ENCODE results near the gene SLC39A13. TPM values are rescaled to one million over a fixed set of nuclear protein-coding genes. Genes with fewer than 3 reads are reported as not detected.

The SLC39A13 gene
- total and polyA plus RNA-seq, 2 of the 4 experiments (the other 2 are of a cell fraction) = 32.4 to 144 TPM

- peak; percentile 13 for ATAC-seq (ENCODE audit: low read depth)
- H3K27me3 ChIP-seq (ENCODE audit: control insufficient read depth, insufficient read depth, low read length) = no peaks in the 10 kb centered on the region
- peak overlapping the region; percentile 91 for H2AFZ ChIP-seq (replicated peaks; ENCODE audit: low read length, poor library complexity)
- in situ Hi-C loops (cut with MboI; ENCODE audit: low sequenced_read_pairs) = no loop called here
- intact Hi-C loops (cut with micrococcal nuclease) = loop anchor here (1.0 to 5.0 kb wide), 4 partner anchors 35 to 208 kb away; partner anchors contain the start of gene NR1H3
- H4K20me1 ChIP-seq (ENCODE audit: insufficient read depth, low read length) = 0 out of 2 replicates have a peak, but pooled peaks cover 24% of the 10 kb centered on the region
- WGBS, 2 experiments (ENCODE audit: extremely low coverage in 2 of 2, insufficient read length in 1 of 2) = 2% methylated on average over 22 of the region's 50 CpGs; no CpG with 5 or more reads in 1 of the 2 experiments
- dilution Hi-C loops (cut with HindIII; ENCODE audit: low sequenced_read_pairs, unreplicated experiment) = no loop called here
- peak overlapping the region; percentile 98 for H4K91ac ChIP-seq (ENCODE audit: insufficient read depth, low read depth, low read length)
- peak overlapping the region; percentile 88 for H3K18ac ChIP-seq (ENCODE audit: low read depth, low read length)
- TSS peak; percentile 62 for BruUV-seq (replicated peaks)
- H3K23ac ChIP-seq (ENCODE audit: low read depth, low read length) = peak overlapping the region; percentile 97
- peak overlapping the region; percentile 99 for H2AK5ac ChIP-seq (ENCODE audit: low read depth, low read length)
- peaks cover 0 to 48% of the 10 kb centered on the region in 2 experiments; a peak in 3 of 4 replicates for H3K79me1 ChIP-seq (ENCODE audit: low read depth in 1 of 2, low read length in 2 of 2)
- peak overlapping the region; percentile 93 for H3K56ac ChIP-seq (ENCODE audit: extremely low read depth, insufficient read depth, low read length)
- peak; percentile 87 for DNase-seq
- H4K8ac ChIP-seq (ENCODE audit: low read depth in 2 of 2, low read length in 2 of 2) = peak overlapping the region; percentile 94 to 95
- H3K4me3 ChIP-seq (ENCODE audit: insufficient read depth, low read depth, low read length) = peak overlapping the region; percentile 82
- peak overlapping the region; percentile 89 for H2BK120ac ChIP-seq (ENCODE audit: low read depth, low read length)
- H3K36me3 ChIP-seq (ENCODE audit: control insufficient read depth, insufficient read depth, low read length) = peaks cover 27% of the 10 kb centered on the region
- CTCF ChIA-PET = no interaction called here
- peak overlapping the region; percentile 99 for H3K4ac ChIP-seq (ENCODE audit: low read depth, low read length)
- H2AK9ac ChIP-seq (replicated peaks; ENCODE audit: low read depth, low read length, poor library complexity) = peak overlapping the region; percentile 100
- H3K9ac ChIP-seq (ENCODE audit: low read depth, low read length) = peak overlapping the region; percentile 97
- peak overlapping the region; percentile 57; the same call in 2 of the 3 replicates for H2BK15ac ChIP-seq (ENCODE audit: low read depth, low read length)
- no peaks in the 10 kb centered on the region for H3K9me3 ChIP-seq (ENCODE audit: control insufficient read depth, insufficient read depth, low read length)
- H2BK5ac ChIP-seq (ENCODE audit: low read depth, low read length, poor library complexity, severe bottlenecking) = peak overlapping the region; percentile 94
- H3K9me1 ChIP-seq (ENCODE audit: insufficient read depth, low read length) = peaks cover 8% of the 10 kb centered on the region; the same call in 1 of the 2 replicates
- H3K4me2 ChIP-seq (ENCODE audit: low read depth, low read length) = peak overlapping the region; percentile 86
- POLR2A ChIA-PET (ENCODE audit: unreplicated experiment) = no interaction called here
- H4K5ac ChIP-seq (ENCODE audit: low read depth, low read length) = peak overlapping the region; percentile 82
- H3K27ac ChIP-seq (ENCODE audit: insufficient read depth, low read length) = peak overlapping the region; percentile 98
- peak overlapping the region; percentile 9; the same call in 1 of the 2 replicates for H2BK20ac ChIP-seq (ENCODE audit: low read depth, low read length)
- H3K14ac ChIP-seq (replicated peaks; ENCODE audit: low read depth, low read length) = peak overlapping the region; percentile 100
- H3K4me1 ChIP-seq (ENCODE audit: control insufficient read depth, insufficient read depth, low read length) = peaks cover 28% of the 10 kb centered on the region
- peak; percentile 33; the same call in 1 of the 2 replicates for TF ChIP-seq FOS (IDR thresholded peaks at IDR 0.05; ENCODE audit: low read depth, low read length)
- TF ChIP-seq RFX5 (IDR thresholded peaks at IDR 0.05; ENCODE audit: low read depth, low read length) = no peak
- TF ChIP-seq USF2 (IDR thresholded peaks at IDR 0.05; ENCODE audit: low read depth, low read length) = no peak
- peak; percentile 23; the same call in 1 of the 2 replicates for TF ChIP-seq MAZ (IDR thresholded peaks at IDR 0.05; ENCODE audit: borderline replicate concordance, low read depth, low read length)
- TF ChIP-seq MAFK (IDR thresholded peaks at IDR 0.05; ENCODE audit: low read depth, low read length) = no peak
- TF ChIP-seq POLR2A (IDR thresholded peaks at IDR 0.05; ENCODE audit: low read depth, low read length) = peak; percentile 91
- no peak for TF ChIP-seq NFE2L2 (IDR thresholded peaks at IDR 0.05; ENCODE audit: low read depth, low read length)
- TF ChIP-seq CEBPB (IDR thresholded peaks at IDR 0.05; ENCODE audit: low read depth, low read length) = no peak
- peak; percentile 90 for TF ChIP-seq RCOR1 (IDR thresholded peaks at IDR 0.05; ENCODE audit: insufficient replicate concordance, low read length)
- TF ChIP-seq BHLHE40 (IDR thresholded peaks at IDR 0.05; ENCODE audit: low read depth, low read length) = 0 out of 2 replicates have a peak, but pooled peaks have one; percentile 32
- no peak for TF ChIP-seq ELK1 (IDR thresholded peaks at IDR 0.05; ENCODE audit: borderline replicate concordance, low read depth, low read length)
- TF ChIP-seq CHD1 (IDR thresholded peaks at IDR 0.05; ENCODE audit: low read depth, low read length) = peak; percentile 59; the same call in 1 of the 2 replicates
- TF ChIP-seq RAD21 (IDR thresholded peaks at IDR 0.05; ENCODE audit: low read length) = peak; percentile 29; the same call in 1 of the 2 replicates
- no peak for TF ChIP-seq SMC3 (IDR thresholded peaks at IDR 0.05; ENCODE audit: low read depth, low read length)
Observed at GRCh38 chr11:47408598-47409439, 429 bp downstream of the SLC39A13 start.

All from IMR-90 (cell line).